Myocyte (in vitro differentiated cells): ENCODE data around the gene YWHAH. TPM values are rescaled to one million over a fixed set of nuclear protein-coding genes. Genes with fewer than 3 reads are reported as not detected.
"Not testable (repeated sequence)": the region's sequence is repeated elsewhere in the genome, so short reads cannot be mapped to it uniquely, and the experiment has no call there.

Source experiments
- DNase-seq: peaks from one replicate; pipeline ENCODE4 v3.0.0-alpha.2; 2012; ENCODE audit warnings: low read depth
- total RNA-seq: library from RNA; depleted of rRNA; stranded (reverse); fragments of >200 nt; gene quantifications from 2 replicates; pipeline ENCODE4 v1.2.3, GENCODE V29; 2014

YWHAH gene
- total RNA-seq, 1 donor from 2014 or later: 56.4 TPM

GRCh38 chr22:31977939-31978338, 33.6 kb downstream of the YWHAH start:
- no peak for DNase-seq

- no peak for DNase-seq
Observed at GRCh38 chr22:31980628-31981027, 36.3 kb downstream of the YWHAH start.

GRCh38 chr22:31981976-31982375, 37.6 kb downstream of the YWHAH start:
- not testable (repeated sequence) for DNase-seq

- no peak for DNase-seq
Observed at GRCh38 chr22:31983911-31984656, 39.7 kb downstream of the YWHAH start.

GRCh38 chr22:31987218-31987617, 42.9 kb downstream of the YWHAH start:
- DNase-seq: no peak

GRCh38 chr22:31991102-31991839, 46.9 kb downstream of the YWHAH start:
- DNase-seq: no peak

GRCh38 chr22:31995046-31995445, 50.7 kb downstream of the YWHAH start:
- DNase-seq: no peak

- DNase-seq: no peak
Observed at GRCh38 chr22:31995807-31996206, 51.5 kb downstream of the YWHAH start.

- DNase-seq: no peak
Observed at GRCh38 chr22:31998784-31999385, 54.5 kb downstream of the YWHAH start.

- DNase-seq: no peak
Observed at GRCh38 chr22:32000181-32000580, 55.8 kb downstream of the YWHAH start.

- DNase-seq: no peak
Observed at GRCh38 chr22:32005453-32005852, 61.1 kb downstream of the YWHAH start.

Other genes starting within 250 kb of the YWHAH start
- gene PRR14L, start 194.4 kb upstream of the YWHAH start, total RNA-seq: 9.3 and 11.9 TPM in 2 replicates
- 7.0 and 12.1 TPM in 2 replicates for gene DEPDC5, start 190.5 kb upstream of the YWHAH start, total RNA-seq
- gene SLC5A1, start 98.7 kb downstream of the YWHAH start, total RNA-seq: not detected in 2 replicates
- not detected in 2 replicates for gene C22orf42, start 214.8 kb downstream of the YWHAH start, total RNA-seq